ENCODE data around the gene SMAP1. TPM values are rescaled to one million over a fixed set of nuclear protein-coding genes. Genes with fewer than 3 reads are reported as not detected.

Gene SMAP1
- total RNA-seq, 6 experiments from 2014 or later: 9.1 to 16.1 (median 12.2) TPM

DNA sequence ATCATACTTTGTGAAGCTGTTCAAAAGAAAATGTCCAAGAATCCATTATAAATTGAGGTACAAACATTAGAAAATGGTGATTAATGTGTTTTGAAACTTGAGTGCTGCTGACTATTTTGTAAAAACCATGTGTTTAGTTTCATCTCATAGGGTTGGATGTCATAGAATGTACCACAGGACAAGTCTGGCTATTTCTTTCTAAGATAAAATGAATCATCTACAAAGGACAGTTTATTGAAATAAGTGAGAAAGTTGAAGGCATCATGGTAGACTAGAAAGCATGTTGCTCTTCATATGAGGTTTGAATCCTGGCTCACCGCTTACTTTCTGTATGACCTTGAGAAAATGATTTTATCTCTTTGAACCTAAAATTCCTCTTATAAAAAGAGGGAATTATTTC lies 29.2 kb upstream of the SMAP1 start:
- ATAC-seq (no peak), DNase-seq (no peak)
- H3K36me3 ChIP-seq: no peaks in the 10 kb centered on the region
- WGBS (ENCODE audit: insufficient coverage, low coverage, low lambda C conversion rate, missing lambda C conversion rate): 80% methylated on average over 1 of the region's 1 CpG
- TF ChIP-seq, protein P1, sequence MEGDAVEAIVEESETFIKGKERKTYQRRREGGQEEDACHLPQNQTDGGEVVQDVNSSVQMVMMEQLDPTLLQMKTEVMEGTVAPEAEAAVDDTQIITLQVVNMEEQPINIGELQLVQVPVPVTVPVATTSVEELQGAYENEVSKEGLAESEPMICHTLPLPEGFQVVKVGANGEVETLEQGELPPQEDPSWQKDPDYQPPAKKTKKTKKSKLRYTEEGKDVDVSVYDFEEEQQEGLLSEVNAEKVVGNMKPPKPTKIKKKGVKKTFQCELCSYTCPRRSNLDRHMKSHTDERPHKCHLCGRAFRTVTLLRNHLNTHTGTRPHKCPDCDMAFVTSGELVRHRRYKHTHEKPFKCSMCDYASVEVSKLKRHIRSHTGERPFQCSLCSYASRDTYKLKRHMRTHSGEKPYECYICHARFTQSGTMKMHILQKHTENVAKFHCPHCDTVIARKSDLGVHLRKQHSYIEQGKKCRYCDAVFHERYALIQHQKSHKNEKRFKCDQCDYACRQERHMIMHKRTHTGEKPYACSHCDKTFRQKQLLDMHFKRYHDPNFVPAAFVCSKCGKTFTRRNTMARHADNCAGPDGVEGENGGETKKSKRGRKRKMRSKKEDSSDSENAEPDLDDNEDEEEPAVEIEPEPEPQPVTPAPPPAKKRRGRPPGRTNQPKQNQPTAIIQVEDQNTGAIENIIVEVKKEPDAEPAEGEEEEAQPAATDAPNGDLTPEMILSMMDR (IDR thresholded peaks at IDR 0.05): no peak
- TF ChIP-seq POLR2A (IDR thresholded peaks at IDR 0.05): no peak
- intact Hi-C loops (cut with DNase I): no loop called here
- no peaks in the 10 kb centered on the region for H3K27me3 ChIP-seq
- H3K9me3 ChIP-seq: no peaks in the 10 kb centered on the region
- no peaks in the 10 kb centered on the region for H3K4me1 ChIP-seq
- no peak overlapping the region for H3K27ac ChIP-seq
- no peak overlapping the region for H3K4me3 ChIP-seq

DNA sequence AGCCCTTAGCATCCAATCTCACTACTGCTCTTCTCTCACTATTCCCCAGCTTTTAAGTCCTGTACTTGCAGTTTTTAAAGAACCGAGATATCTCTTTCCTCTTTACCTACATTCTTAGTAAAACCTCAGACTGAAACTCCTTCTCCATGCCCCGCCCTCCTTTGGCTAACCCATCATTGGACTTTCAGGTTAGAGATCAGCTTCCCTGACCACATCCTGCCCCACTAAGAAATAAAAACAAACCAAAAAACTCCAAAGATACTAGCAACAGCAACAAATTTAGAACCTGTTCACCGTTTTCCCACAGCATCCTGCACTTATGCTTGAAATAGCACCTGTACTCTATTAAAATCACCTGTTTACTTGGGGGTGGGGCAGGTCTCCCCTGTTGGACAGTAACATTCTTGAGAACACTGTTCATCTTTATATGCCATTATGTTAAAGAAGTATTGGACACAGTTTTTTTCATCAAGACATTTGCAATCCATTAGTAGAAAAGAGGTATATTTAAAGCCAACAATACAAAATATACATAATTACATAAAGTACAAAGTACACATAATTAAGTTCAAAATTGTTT lies 16.3 kb upstream of the SMAP1 start:
- ATAC-seq (no peak), DNase-seq (no peak)
- no peak overlapping the region for H3K4me3 ChIP-seq
- no peaks in the 10 kb centered on the region for H3K9me3 ChIP-seq
- H3K36me3 ChIP-seq: no peaks in the 10 kb centered on the region
- 80% methylated on average over 3 of the region's 3 CpGs for WGBS (ENCODE audit: insufficient coverage, low coverage, low lambda C conversion rate, missing lambda C conversion rate)
- H3K27ac ChIP-seq: no peak overlapping the region
- intact Hi-C loops (cut with DNase I): no loop called here
- H3K4me1 ChIP-seq: no peaks in the 10 kb centered on the region
- no peaks in the 10 kb centered on the region for H3K27me3 ChIP-seq
- no peak for TF ChIP-seq POLR2A (IDR thresholded peaks at IDR 0.05)
- TF ChIP-seq, protein P1 (IDR thresholded peaks at IDR 0.05): no peak

DNA sequence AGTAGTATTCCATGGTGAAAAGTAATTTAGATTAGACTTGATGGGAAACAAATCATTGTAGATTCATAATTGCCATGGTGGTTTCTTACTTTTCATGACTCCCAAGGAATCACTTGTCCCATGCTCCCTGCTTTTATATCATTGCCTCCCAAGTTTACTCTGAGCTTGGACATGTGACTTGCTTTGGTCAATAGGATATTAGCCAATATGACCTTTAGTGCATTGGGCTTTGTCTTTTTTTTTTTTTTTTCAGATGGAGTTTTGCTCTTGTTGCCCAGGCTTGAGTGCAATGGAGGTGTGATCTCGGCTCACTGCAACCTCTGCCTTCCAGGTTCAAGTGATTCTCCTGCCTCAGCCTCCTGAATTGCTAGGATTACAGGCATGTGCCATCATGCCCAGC lies 15.5 kb upstream of the SMAP1 start:
- WGBS (ENCODE audit: insufficient coverage, low coverage, low lambda C conversion rate, missing lambda C conversion rate): no CpG with 5 or more reads among the region's 1 CpG
- intact Hi-C loops (cut with DNase I): no loop called here
- no peaks in the 10 kb centered on the region for H3K27me3 ChIP-seq
- ATAC-seq (peak in 3 of 4 donors; percentile 37 to 59 (median 45)), DNase-seq (no peak)
- H3K36me3 ChIP-seq: no peaks in the 10 kb centered on the region
- no peak for TF ChIP-seq POLR2A (IDR thresholded peaks at IDR 0.05)
- TF ChIP-seq, protein P1 (IDR thresholded peaks at IDR 0.05): no peak
- no peaks in the 10 kb centered on the region for H3K4me1 ChIP-seq
- H3K9me3 ChIP-seq: no peaks in the 10 kb centered on the region
- H3K27ac ChIP-seq: no peak overlapping the region
- H3K4me3 ChIP-seq: no peak overlapping the region

DNA sequence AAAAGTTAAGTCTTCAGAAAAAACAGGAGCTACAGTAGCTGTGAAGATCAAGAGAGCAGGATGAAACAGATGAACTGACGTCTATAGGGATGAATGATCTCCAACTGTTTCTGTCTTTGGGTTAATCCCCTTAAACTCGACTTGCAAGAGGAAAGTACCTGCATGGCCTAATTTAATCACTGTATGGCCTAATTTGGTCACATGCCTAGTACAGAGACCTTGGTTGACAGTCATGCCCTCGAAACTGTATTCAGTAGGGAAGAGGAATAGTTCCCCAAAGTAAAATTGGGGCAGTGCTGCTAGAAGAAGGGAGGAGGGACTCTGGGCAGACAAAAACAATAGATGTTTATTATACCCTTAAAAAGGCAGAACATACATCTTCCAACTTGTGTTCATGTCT lies 10.0 kb upstream of the SMAP1 start:
- no peak overlapping the region for H3K4me3 ChIP-seq
- 71% methylated on average over 3 of the region's 3 CpGs for WGBS (ENCODE audit: insufficient coverage, low coverage, low lambda C conversion rate, missing lambda C conversion rate)

More for the DNA sequence above, 10.0 kb upstream of the SMAP1 start:
- Histone ChIP-seq H3K4me1 (no peaks in the 10 kb centered on the region), H3K36me3 (no peaks in the 10 kb centered on the region), H3K27ac (no peak overlapping the region), H3K9me3 (no peaks in the 10 kb centered on the region), H3K27me3 (no peaks in the 10 kb centered on the region)
- intact Hi-C loops (cut with DNase I): no loop called here
- TF ChIP-seq, protein P1 (IDR thresholded peaks at IDR 0.05): no peak
- TF ChIP-seq POLR2A (IDR thresholded peaks at IDR 0.05): no peak
- DNase-seq: no peak
- ATAC-seq: peak in 1 of 4 donors; percentile 42

Measured in right lobe of liver (tissue), 6 donors.